Hypothalamus (tissue), 51 donors: ENCODE results near the gene KCNMA1.

Experiments used
- DNase-seq, 51 donors: peaks; one replicate each; lab custom pipeline; 2025; lab: John Stamatoyannopoulos, UW

KCNMA1 gene

DNA sequence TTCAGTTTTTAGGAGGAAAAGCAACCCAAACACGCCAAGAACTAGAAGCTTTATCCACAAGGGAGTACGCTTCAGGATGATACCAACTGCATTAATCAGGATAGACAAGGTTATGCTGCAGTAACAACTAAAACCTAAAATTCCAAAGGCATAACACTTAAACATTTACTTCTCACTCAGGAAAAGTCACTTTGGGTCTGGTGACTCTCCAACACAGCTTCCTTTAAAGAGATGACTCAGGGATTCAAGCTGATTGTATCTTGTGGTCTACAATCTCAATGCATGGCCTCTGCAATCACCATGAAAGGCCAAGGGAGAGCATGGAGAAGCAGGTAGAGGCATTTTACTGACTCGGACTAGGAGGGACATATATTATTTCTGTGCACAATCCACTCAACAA is 315.8 kb downstream of the KCNMA1 start:
- no peak for DNase-seq

DNA sequence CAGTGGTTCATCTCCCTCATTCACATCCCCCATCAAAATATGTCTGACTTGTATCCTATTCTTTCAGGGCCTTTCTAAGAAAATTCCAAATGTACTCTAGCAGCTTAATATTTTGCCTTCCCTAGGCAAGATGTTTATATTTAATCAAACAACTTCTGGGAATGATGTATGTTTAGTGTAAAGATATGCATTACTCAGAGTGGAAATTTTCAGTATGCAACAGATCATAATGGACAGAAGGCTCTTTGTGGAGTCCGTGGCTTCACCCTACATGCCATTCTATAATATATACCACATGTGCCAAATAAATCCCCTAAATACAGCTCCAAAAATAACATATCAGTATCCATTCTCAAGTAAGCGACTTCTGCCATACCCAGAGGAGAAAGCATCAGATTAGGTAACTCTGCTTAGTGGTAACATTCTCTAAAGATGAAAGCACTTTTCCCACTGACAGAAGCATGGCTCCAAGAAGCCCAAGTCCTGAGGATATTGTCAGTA is 316.6 kb downstream of the KCNMA1 start:
- DNase-seq, result no peak

DNA sequence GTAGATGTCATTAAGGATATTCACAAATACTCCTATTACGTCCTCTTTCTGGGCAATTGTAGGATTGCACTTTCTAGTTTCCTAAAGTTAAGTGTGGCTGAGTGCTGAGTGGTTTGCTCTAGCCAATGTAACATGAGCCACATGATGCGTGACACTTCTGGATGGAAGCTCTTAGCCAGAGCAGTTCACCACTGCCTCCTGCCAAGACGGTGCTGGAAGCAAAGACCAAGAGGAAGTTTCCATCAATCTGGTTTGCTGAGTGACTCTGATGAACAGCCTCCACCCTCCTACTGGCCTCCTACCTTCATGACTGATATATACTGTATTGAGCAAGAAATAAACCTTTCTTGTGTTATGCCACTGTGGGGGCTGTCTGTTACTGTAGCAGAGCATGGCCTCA is 318.1 kb downstream of the KCNMA1 start:
- DNase-seq, result no peak

DNA sequence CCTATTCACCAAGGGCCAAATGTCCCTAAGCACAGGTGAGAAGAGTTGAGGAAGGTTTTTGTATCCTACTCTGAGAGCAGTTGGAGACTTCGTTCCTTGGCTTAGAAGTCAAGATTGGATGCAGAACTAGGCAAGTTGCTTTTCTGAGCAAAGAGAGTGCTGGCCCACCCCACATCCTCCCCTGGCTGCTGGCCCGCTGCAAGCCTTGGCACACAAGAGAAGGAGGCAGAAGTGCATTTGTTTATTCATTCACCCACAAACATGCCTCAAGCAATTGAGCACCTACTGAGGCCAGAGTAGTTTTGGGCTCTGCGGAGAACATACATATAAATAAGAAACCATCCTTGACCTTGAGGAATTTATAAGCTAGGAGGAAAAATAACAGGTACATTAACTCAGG is 318.9 kb downstream of the KCNMA1 start:
- DNase-seq, result peak in 14 of 51 donors; percentile 4 to 37 (median 14)

DNA sequence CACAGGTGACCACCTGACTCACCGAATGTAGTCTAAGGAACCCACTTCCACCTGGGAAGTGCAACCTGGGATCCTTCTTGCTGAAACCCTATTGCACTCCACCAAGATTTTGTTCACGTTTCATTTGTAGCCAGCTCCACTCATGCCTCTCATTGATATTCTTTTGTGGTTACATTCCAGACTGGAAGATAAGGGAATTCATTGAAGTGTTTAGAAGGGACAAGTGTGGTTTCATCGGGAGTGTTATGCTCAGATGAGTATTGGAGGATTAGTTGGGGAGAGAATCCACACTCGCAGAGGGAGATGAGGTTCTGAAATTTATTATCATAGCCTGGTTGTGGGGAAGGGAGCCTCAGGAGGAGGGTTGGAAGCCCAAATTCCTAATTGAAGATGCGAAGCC is 320.4 kb downstream of the KCNMA1 start:
- DNase-seq, result no peak

DNA sequence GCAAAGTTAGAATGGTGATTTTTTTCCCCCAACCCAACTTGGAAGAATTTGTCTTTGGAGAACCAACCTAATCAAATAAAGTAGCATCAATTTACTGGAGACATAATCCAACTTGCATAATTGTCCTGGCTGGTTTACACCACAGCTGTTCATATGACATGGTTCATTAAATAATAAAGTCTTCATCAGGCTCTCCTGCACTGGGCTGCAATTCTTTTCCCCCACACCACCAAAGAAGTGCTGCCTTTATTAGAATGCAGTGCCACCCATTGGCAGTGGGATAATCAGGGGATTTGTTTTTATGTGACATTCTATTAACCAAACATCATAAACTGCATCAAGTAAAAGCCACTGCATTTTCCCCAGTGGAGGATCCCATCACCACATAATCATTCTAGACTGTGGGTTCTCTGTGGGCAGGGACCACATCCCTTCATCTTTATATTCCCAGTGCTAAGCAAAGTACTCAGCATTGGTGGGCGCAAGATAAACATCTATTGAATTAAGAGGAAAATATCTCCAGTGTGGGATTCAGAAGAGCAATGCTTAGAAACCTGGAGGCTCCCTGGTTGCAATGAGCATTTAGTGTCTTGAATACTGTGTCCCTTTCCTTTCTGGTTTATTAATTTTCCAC is 322.0 kb downstream of the KCNMA1 start:
- no peak for DNase-seq

DNA sequence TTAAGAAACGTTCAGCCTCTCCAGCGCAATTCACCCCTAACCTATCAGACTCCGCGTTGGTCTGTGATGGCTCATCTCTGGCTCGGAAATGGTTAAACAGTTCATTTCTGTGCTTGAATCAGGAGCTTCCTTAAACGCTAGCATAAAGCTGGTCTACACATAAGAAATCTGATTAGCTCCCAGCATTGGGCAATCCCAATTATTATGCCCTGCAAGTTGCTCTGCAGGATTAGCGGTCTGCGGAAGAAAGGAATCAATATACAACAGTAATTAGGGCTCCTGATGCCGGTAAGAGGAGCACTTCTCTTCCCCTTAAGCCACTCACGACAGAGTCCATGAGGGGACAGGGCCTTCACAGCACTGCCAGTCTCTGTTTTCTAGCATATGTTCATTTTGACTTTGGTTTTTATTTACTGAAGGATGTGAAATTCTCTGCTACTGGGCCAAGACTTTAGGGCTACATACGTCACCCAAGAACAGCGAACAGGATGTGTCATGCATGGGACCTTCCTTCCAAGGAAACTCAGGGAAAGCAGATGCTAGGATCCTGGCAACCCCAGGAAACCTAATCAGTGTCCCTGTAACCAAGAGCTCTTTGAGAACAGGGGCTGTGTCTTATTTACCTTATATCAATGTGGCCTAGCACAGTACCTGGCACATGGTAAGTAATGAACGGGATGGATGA is 324.4 kb downstream of the KCNMA1 start:
- DNase-seq, result no peak

DNA sequence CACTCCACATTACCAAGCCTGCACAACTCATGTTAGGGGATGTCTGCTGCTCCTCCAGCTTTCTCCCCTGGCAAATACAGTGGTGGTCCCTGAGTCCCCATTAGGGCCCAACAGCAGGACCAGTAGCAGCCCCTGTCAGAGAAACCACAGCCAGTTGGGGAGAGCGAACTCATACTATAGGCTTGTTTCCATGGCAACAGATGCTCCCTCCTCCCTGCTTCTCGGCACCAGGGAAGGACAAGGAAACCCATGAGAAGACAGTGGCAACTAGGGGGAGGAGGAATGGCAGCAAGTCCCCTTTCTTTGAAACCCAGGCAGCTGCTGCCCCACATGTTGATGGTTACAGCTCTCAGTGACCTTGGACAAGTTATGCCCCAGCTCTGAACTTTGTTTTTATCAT is 326.4 kb downstream of the KCNMA1 start:
- peak in 5 of 51 donors; percentile 4 to 19 (median 9) for DNase-seq

DNA sequence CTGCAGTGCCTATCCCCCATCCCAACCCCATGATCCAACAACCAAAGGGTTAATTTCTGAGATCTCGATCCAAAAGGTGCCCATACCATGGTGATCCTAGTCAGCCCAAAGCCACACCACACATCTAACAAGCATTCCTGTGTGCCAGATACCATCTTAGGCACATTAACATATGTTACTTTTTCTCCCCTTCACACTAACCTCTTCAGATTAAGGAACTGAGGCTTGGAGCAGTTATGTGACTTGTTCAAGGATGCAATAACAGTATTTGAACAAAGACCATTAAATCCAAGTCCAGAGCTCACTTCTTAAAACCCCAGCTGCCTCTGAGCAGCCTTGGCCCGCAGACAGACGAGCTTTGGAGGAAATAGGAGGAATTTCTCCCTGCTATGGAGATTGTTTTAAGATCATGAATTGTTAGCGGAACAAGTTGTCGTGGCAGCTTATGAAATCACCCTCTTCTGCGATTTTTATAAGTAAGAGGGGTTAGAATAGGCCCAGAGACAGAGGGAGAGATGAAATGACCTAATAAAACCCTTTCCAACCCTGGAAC is 327.2 kb downstream of the KCNMA1 start:
- no peak for DNase-seq

DNA sequence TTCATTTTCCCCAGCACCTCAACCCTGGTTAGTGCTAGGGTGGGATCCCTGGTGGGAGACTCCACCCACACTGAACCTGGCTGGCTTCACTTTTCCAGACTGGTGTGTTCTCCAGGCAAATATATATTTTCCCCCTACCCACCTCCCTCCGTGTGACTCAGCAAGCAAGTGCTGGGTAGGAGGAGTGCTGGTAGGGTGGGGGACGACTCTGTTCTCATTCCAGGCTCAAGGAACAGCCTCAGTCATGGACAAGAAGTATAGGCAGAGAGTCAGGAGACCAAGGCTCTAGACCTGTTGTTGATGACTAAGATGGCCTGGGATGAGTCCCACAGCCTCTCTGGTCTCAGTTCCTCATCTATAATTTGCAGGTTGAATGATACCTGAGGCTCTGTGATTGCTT is 328.1 kb downstream of the KCNMA1 start:
- peak in 1 of 51 donors; percentile 62 for DNase-seq

DNA sequence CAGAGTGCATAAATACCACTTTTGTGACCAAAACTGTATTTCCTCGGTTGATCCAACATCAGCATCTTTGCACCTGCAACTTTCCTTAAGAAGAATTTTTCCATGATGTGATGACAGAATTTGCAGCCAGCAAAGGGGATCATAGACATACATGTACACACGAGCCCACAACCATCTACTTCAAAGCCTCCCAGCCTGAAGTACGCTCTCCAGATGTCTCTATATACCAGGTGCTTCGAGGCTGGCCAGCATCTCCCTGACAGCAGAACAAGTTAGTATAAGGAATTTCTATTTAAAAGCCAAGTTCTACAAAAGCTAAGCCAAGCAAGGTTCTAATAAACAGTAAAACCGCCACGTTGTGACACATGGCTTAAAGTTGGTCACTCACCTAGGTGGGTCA is 328.5 kb downstream of the KCNMA1 start:
- DNase-seq, result no peak

DNA sequence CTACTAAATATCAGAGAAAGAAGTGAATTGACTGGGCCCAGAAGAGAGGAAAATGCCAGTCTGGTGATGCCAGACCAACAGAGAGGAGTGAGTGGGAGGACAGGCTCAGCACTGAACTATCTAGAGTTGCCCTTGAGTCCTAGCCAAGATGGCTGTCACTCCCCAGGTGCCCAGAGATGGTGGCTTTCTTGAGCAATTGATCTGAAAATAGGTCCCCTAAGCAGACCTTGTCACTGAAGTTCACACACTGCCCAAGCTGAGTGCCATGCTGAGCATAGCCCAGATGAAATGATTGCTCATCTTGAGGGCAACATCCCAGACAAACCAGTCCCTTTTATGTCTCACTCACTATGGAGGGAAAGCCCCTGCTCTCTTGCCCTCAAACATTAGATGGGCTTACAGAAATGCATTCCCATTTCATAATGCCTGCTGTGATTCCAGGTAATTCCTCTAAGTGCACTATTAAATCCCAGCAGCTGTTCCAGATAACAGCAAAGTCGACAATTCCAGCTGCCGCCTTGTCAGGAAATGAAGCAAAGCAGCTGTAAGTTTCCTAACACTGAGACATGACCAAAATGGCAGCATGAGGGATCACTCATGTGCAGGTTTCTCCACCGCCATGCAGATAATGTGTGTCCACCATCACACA is 329.4 kb downstream of the KCNMA1 start:
- no peak for DNase-seq

DNA sequence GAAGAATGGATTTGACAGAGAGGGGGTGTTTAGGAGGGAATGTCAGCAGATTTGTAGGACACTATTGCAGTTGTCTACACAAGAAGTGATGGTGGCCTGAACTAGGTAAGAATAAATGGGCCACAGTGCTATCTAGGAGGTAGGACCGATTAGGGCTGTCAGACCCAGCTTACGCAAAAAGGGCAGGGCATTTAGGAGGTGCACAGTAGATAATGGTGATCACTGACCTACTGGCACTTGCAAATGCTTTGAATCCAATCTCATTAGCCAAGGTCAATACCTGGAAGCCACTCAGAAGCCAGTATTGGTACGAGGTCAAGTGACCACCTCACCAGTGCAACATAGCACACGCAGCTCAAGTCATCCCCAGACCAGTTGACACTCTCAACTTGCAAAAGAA is 330.9 kb downstream of the KCNMA1 start:
- no peak for DNase-seq

DNA sequence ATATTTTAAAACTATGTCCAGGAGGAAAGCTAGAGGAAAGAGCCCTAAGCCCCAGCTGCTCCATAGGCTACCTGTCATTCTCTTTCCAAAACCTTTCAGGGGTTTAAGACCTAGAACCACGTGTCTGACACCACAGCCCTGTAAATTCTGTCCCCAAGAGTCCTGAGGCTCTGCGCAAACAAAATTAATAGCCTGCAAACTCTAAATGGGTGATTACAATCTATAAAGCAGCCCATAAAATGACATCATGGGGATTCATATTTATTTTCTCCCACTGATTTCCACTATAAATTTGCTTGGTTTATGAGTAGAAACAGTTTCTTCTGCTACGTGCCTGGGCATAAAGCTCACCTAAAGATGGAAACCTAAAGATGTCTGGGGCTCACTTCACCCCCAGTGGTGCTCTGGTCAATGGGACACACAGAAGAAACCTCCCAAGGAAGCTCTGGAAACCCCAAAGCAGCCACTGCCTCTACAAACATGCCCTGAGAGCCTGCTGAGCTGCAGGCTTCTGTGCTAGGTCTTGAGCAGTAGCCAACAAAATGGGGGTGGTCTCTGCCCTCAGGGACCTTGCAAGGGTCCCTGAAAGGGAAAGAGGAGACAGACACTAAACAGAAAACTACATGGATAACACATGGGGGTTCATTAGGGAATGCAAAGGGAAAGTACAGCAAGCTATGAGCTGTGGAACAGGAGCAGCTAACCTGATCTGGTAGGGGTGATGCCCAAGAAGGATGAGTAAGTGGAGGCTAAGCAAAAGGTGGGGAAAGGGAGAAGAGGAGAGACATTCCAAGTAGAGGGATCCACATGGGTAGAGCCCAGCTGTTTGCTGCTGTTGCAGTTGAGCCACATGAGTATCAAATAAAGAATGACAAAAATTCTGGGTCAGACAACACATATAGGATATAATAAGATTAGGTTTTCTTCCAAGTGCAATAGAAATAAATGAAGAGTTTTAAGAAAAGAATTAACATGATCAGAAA is 331.7 kb downstream of the KCNMA1 start:
- DNase-seq, result no peak

DNA sequence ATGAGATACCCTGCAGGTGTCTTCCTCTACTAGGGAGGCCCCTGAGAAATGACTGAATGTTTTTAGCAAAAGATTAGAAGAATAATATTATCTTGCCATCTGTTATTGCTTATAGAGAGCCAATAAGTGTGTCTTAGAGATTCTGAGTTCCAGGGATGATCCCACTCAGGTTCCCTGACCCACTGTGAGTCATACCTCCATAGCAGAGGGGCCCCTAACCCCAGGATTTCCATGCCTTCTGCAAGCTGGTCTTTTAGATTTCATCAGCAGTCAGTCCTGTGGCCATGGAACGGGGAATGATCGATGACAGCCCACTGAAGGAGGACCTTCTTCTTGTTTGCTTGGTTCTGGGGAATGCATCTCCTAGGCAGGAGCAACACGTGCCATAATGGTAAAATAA is 333.4 kb downstream of the KCNMA1 start:
- DNase-seq, result no peak

DNA sequence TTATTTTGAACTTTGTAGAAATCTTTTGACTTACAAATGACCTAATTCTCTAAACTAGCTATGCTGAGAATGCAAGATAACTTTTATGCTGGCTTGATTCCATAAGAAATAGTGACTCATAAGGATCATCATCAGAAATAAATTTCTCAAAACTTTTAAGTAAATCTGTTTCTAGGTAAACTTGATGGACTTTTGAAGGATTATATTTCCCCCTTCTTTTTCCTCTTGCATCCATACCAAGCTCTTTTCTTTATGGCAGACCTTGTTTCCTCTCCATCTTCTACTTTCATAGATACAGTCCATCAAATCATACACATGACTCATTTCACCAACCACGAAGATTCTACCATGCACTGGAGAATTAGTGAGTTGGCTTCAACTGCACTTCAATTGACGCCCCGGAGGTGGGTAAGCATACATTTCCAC is 336.3 kb downstream of the KCNMA1 start:
- DNase-seq, result no peak

DNA sequence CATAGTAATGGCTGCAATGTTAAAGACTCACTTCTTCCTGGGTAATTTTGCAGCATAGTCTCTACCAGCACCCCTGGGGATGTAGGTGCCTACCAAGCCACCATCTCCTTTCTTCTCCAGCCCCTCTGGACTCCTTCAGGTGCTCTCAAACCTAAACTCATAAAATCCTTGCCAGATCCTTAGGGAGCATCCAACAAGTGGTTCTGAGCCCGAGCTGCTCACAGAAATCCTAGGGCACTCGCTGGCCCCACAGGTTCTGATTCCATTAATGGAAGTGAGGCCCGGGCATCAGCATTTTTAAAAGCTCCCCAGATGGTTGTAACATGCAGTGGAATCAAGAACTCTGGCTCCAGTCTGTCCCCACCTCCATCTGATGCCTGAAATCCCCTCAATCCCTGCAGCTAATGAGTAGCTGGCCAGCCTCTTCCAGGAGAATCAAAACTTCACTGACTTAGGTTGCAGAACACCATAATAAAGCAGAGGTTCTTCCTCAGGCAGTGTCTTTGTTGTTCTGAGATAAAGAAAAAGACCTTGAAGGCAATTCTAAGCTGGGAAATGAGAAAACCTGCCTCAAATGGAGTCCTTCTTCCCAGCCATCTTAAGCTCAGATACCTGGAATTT is 336.8 kb downstream of the KCNMA1 start:
- DNase-seq, result no peak

DNA sequence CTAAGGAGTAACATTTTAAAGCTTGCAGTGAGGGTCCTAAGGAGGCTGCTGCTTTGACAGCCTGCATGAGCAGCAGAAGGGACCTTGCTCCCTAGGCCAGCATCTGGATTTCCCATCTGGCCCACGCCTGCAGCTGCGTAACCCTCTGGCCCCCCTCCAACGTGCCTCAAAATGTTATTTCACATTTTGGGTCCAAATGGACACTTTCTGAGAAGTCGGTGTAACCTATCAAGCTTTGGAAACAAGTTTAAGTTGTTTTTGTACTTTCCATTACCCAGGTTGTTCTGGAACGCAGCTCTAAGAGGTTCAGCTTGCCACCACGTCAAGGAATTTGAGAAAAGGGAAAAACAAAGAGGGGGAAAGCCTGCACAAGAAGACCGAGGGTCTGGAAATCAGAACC is 338.3 kb downstream of the KCNMA1 start:
- no peak for DNase-seq

DNA sequence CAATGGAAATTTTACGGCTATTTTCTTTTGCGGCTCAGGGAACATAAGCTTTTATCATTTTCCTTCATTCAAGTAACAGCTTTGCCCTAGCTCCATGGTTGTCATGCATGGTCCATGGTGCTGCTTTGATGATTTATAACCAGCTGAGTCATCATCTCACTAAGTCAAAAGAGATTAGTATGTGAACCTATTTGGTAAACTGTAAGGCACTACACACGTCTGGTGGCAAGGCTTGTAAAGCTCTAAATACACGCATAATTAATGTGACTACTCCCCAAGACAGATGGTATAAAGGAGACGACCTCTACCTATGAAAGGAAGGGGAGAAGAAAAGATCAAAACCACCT is 340.2 kb downstream of the KCNMA1 start:
- no peak for DNase-seq
